Omental fat pad (tissue), 4 donors: Measurements from ENCODE around the gene IL18BP. TPM values are rescaled to one million over a fixed set of nuclear protein-coding genes. Genes with fewer than 3 reads are reported as not detected.

Source experiments
- ATAC-seq: fragments of 150-250 bp; one replicate; pipeline ENCODE4 v1.9.1; 2016; ENCODE audit warnings: mild to moderate bottlenecking, moderate library complexity; ENCODE audit not compliant: low FRiP score
- DNase-seq: peaks from one replicate; pipeline ENCODE4 v3.0.0-alpha.2; 2019; ENCODE audit warnings: low spot score
- total RNA-seq, 4 donors: library from RNA; depleted of rRNA; stranded (reverse); fragments of >200 nt; gene quantifications; one replicate each; pipeline ENCODE4 v1.1.0, GENCODE V29; 2016
- TF ChIP-seq, protein P1 (sequence below), 3 donors: fragments of 450-650 bp; IDR thresholded peaks; one replicate each; pipeline ENCODE4 v1.5.1; 2016 to 2017; ENCODE audit warnings: antibody characterized with exemption in 3 of 3, mild to moderate bottlenecking in 3 of 3, moderate library complexity in 2 of 3

IL18BP gene
- total RNA-seq, 4 donors from 2014 or later = 4.1 to 16.7 (median 10.8) TPM

DNA sequence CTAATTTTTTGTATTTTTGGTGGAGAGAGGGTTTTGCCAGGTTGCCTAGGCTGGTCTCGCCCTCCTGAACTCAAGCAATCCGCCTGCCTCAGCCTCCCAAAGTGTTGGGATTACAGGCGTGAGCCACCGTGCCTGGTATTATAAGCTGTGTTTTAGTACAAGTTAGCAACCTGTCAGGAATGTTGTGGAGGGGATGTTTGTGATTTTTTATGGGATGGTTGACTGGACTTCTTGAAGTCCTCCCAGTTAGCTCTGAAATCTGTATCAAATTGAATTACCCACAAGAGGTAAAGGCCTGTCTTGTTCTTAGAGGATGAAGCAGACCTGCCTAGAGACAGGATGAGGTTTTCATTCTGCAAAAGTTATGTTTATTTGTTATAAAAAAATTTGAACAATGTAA lies 34.1 kb upstream of the IL18BP start:
- TF ChIP-seq, protein P1, sequence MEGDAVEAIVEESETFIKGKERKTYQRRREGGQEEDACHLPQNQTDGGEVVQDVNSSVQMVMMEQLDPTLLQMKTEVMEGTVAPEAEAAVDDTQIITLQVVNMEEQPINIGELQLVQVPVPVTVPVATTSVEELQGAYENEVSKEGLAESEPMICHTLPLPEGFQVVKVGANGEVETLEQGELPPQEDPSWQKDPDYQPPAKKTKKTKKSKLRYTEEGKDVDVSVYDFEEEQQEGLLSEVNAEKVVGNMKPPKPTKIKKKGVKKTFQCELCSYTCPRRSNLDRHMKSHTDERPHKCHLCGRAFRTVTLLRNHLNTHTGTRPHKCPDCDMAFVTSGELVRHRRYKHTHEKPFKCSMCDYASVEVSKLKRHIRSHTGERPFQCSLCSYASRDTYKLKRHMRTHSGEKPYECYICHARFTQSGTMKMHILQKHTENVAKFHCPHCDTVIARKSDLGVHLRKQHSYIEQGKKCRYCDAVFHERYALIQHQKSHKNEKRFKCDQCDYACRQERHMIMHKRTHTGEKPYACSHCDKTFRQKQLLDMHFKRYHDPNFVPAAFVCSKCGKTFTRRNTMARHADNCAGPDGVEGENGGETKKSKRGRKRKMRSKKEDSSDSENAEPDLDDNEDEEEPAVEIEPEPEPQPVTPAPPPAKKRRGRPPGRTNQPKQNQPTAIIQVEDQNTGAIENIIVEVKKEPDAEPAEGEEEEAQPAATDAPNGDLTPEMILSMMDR (IDR thresholded peaks at IDR 0.05) = no peak
- DNase-seq (no peak), ATAC-seq (no peak)

DNA sequence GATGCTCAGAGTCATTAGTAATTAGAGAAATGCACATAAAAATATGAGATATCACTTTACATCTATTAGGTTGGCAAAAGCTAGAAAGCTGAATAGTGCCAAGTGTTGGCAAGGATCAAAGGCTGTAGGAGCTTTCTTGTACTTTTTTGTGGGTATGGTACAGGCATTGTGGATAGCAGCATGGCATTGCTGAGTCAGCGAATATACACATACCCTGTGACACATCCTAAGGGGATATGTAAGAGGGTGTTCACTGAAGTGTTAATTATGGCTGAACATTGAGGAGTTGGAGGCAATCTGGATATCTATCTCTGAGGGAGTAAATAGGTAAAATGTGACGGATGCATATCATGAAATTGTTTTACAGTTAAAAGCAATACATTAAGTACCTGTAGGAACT lies 27.0 kb upstream of the IL18BP start:
- ATAC-seq (no peak), DNase-seq (no peak)
- TF ChIP-seq, protein P1 (IDR thresholded peaks at IDR 0.05) = no peak

DNA sequence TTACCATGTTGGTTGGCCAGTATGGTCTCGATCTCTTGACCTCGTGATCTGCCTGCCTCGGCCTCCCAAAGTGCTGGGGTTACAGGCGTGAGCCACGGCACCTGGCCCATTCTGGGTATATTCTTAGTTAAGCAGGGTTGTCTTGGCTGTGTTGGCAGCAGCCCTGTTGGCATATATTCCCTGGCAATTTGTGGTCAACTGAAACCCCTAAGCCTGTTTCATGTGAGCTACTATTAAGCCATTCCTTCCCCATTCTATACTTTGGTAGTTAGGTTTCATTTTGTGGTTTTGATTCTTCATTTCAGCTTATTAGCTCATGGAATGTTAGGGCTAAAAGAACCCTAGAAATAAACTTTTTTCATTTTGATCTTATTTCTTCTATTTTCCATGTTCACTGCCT lies 22.2 kb upstream of the IL18BP start:
- no peak for DNase-seq
- ATAC-seq = no peak
- TF ChIP-seq, protein P1 (IDR thresholded peaks at IDR 0.05) = no peak

DNA sequence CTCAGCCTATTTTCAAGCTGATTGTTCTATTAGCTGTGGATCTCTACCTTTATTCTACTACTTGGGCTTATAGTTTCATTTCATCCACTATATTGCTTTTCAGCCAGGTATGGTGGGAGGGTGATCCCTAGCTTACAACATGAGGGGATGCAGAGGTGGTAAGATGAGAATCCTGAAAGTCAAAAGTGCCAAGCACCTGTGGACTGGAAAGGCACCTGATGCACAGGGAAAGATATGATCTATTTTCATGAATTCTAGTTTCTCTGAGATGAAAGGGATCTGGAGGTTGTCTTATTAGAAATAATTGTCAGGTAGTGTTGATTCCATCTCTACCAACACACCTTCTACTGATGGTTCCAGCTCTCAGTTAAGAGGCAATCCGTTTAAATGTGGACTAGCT lies 21.6 kb upstream of the IL18BP start:
- TF ChIP-seq, protein P1 (IDR thresholded peaks at IDR 0.05) = no peak
- no peak for DNase-seq
- no peak for ATAC-seq

DNA sequence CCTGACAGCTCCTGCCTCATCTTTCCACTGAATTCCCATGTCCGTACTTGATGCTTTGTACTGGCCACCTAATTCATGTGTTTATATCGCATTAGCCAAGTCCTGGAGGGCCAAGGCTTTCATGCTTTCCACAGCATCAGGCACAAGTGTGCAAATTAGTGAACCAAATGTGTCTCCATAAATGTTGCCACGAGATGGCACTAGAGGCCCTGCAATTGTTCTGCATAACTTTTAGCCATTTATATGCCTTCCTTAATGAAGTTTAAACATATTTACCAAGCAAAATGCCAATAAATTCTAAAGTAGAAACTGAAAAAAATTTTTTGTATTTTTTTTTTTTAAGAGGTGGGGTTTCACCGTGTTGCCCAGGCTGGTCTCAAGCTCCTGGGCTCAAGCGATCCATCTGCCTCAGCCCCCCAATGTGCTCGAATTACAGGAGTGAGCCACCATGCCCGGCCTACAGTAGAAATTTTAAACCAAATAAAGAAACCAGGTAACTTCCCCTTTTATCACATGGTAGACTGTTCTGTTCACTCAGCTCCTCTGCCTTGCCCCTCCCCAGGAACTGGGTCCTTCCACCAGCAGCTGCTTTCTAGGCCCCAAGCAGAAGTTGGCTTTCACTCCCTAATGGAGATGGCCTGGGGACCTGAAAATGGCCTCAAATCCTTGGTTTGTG lies 20.8 kb upstream of the IL18BP start:
- DNase-seq (no peak), ATAC-seq (peak; percentile 57)

DNA sequence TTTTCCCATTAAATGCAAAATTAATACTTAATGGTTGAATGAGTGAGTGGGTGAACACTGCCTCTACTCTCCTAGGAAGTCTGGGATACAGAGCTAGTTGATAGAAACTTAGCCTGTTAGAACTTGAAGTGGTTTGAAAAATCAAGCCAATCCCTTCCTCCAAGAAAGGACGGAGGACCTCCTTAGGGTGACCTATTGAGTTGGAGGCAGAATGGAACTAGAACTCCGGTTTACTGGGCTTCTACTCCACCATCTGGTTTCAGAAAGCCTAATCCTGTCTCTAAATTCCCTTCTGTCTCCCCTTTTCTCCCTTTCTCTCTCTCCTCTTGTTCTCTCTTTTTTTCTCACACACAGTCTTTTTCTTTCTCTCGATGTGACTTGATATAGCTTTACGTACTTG lies 19.6 kb upstream of the IL18BP start:
- no peak for DNase-seq
- TF ChIP-seq, protein P1 (IDR thresholded peaks at IDR 0.05) = no peak
- ATAC-seq = no peak

More for the DNA sequence above, 20.8 kb upstream of the IL18BP start:
- TF ChIP-seq, protein P1 (IDR thresholded peaks at IDR 0.05) = peak in 1 of 3 donors; percentile 13

DNA sequence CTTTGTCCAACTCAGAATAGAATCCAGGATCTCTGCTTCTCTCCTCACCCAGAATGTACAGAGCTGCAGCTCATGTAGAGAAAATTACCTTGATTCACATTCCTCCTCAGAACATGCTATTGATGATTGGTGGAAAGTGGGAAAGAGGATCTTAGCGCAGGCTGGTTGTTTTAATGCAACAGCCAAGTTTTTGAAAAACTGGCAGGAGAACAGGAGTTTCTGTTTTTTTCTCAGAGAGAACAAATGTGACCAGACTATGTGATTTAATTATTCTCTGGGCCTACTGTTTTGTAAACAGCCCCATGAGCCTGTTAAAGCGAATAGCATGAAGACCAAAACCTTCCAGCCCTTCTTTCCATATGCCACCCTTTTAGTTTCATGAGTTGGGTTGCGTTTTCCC lies 19.1 kb upstream of the IL18BP start:
- no peak for DNase-seq
- TF ChIP-seq, protein P1 (IDR thresholded peaks at IDR 0.05) = no peak
- no peak for ATAC-seq
